ENCODE measurements around the gene MT4. TPM values are rescaled to one million over a fixed set of nuclear protein-coding genes. Genes with fewer than 3 reads are reported as not detected.
A peak's percentile ranks its signal among the peaks of the same experiment; 100 is the strongest.

MT4 gene
- polyA plus RNA-seq, 1 of the 3 experiments (the other 2 are of a cell fraction), result not detected

GRCh38 chr16:56515665-56516064 is 49.2 kb upstream of the MT4 start:
- H3F3A ChIP-seq (replicated peaks; ENCODE audit: insufficient read depth), result peaks cover 14% of the 10 kb centered on the region
- ChIA-PET POLR2A (no interaction called here), CTCF (interaction anchor here (1.9 kb wide), 1 partner anchor 85 kb away, joined by 9 read pairs; no protein-coding TSS in a partner anchor)
- H2AFZ ChIP-seq (ENCODE audit: low read depth), result no peak overlapping the region
- peaks cover 15 to 17% of the 10 kb centered on the region in 2 experiments; a peak in 3 of 4 replicates for H3K4me1 ChIP-seq (ENCODE audit: control insufficient read depth in 1 of 2, insufficient read depth in 2 of 2, low read depth in 1 of 2, low read length in 1 of 2)
- peak overlapping the region; percentile 27; the same call in 1 of the 2 replicates for H3K4me2 ChIP-seq
- H3K9ac ChIP-seq, result no peak overlapping the region
- peaks cover 21% of the 10 kb centered on the region for H4K20me1 ChIP-seq (ENCODE audit: insufficient read depth)
- no peak overlapping the region for H3K27ac ChIP-seq (ENCODE audit: low read depth in 2 of 2, low read length in 1 of 2)
- no peaks in the 10 kb centered on the region; the same call in 1 of the 2 replicates for H3K9me3 ChIP-seq
- H3K79me2 ChIP-seq (ENCODE audit: insufficient read depth), result peaks cover 84% of the 10 kb centered on the region
- WGBS (ENCODE audit: low lambda C conversion rate), result 88% methylated on average over 6 of the region's 6 CpGs
- no peaks in the 10 kb centered on the region for H3K27me3 ChIP-seq (ENCODE audit: insufficient read depth)
- no peak overlapping the region for H3K4me3 ChIP-seq (ENCODE audit: low read depth in 2 of 2, low read length in 1 of 2)
- peaks cover 6 to 21% of the 10 kb centered on the region in 2 experiments for H3K36me3 ChIP-seq (replicated peaks in 1 of 2; ENCODE audit: control insufficient read depth in 1 of 2, insufficient read depth in 2 of 2, low read length in 1 of 2)
- no peak for DNase-seq
- TF ChIP-seq RFX5 (IDR thresholded peaks at IDR 0.05; ENCODE audit: low read length), result no peak
- TF ChIP-seq ZBTB33 (IDR thresholded peaks at IDR 0.05; ENCODE audit: borderline replicate concordance, low read depth), result no peak
- no peak for TF ChIP-seq GATA2 (CRISPR knock-in tag; IDR thresholded peaks at IDR 0.05)
- TF ChIP-seq FOSL2 (IDR thresholded peaks at IDR 0.05; ENCODE audit: borderline replicate concordance, low read depth), result no peak
- TF ChIP-seq, protein P1, sequence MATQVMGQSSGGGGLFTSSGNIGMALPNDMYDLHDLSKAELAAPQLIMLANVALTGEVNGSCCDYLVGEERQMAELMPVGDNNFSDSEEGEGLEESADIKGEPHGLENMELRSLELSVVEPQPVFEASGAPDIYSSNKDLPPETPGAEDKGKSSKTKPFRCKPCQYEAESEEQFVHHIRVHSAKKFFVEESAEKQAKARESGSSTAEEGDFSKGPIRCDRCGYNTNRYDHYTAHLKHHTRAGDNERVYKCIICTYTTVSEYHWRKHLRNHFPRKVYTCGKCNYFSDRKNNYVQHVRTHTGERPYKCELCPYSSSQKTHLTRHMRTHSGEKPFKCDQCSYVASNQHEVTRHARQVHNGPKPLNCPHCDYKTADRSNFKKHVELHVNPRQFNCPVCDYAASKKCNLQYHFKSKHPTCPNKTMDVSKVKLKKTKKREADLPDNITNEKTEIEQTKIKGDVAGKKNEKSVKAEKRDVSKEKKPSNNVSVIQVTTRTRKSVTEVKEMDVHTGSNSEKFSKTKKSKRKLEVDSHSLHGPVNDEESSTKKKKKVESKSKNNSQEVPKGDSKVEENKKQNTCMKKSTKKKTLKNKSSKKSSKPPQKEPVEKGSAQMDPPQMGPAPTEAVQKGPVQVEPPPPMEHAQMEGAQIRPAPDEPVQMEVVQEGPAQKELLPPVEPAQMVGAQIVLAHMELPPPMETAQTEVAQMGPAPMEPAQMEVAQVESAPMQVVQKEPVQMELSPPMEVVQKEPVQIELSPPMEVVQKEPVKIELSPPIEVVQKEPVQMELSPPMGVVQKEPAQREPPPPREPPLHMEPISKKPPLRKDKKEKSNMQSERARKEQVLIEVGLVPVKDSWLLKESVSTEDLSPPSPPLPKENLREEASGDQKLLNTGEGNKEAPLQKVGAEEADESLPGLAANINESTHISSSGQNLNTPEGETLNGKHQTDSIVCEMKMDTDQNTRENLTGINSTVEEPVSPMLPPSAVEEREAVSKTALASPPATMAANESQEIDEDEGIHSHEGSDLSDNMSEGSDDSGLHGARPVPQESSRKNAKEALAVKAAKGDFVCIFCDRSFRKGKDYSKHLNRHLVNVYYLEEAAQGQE (IDR thresholded peaks at IDR 0.05; ENCODE audit: low read depth, low read length), result no peak
- no peak for TF ChIP-seq IRF3 (IDR thresholded peaks at IDR 0.05; ENCODE audit: low read depth, low read length)
- TF ChIP-seq NFIC (IDR thresholded peaks at IDR 0.05; ENCODE audit: borderline replicate concordance), result no peak
- no peak for TF ChIP-seq MXI1 (IDR thresholded peaks at IDR 0.05; ENCODE audit: low read depth, low read length)
- no peaks in the 10 kb centered on the region for H3K9me2 ChIP-seq

DNA sequence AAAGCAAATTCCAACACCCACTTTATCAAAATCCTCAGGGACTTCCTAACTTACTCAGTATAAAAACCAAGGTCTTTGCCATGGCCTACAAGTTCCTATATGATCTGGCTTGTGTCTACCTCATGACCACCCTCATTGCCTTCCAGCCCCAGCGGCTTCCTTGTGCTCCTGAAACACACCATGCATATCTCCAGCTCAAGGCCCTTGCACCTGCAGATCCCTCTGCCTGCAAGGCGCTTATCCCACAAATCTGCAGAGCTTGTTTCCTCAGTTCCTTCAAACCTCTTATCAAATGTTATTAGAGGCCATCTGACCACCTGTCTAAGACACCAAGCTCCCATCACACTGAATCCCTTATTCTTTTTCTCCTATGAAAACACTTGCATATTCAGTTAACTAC is 47.7 kb upstream of the MT4 start:
- WGBS (ENCODE audit: low lambda C conversion rate), result 100% methylated on average over 2 of the region's 2 CpGs

More for the DNA sequence above, 47.7 kb upstream of the MT4 start:
- ChIA-PET CTCF (interaction anchor here (0.9 to 1.9 kb wide), 4 partner anchors 15 to 84 kb away, joined by 3 to 9 read pairs (median 4); no protein-coding TSS in a partner anchor), POLR2A (no interaction called here)
- Histone ChIP-seq H3K79me2 (ENCODE audit: insufficient read depth) (peaks cover 75% of the 10 kb centered on the region), H3F3A (replicated peaks; ENCODE audit: insufficient read depth) (peaks cover 4% of the 10 kb centered on the region), H3K36me3 (replicated peaks in 1 of 2; ENCODE audit: control insufficient read depth in 1 of 2, insufficient read depth in 2 of 2, low read length in 1 of 2) (peaks cover 0 to 17% of the 10 kb centered on the region in 2 experiments), H3K9me2 (no peaks in the 10 kb centered on the region), H4K20me1 (ENCODE audit: insufficient read depth) (peaks cover 21% of the 10 kb centered on the region), H3K4me2 (peak overlapping the region; percentile 87; the same call in 1 of the 2 replicates), H3K4me1 (ENCODE audit: control insufficient read depth in 1 of 2, insufficient read depth in 2 of 2, low read depth in 1 of 2, low read length in 1 of 2) (peaks cover 12 to 17% of the 10 kb centered on the region in 2 experiments; a peak in 3 of 4 replicates), H3K9me3 (no peaks in the 10 kb centered on the region; the same call in 1 of the 2 replicates), H3K4me3 (ENCODE audit: low read depth in 2 of 2, low read length in 1 of 2) (peak overlapping the region in 1 of 2 experiments; percentile 14; a peak in 1 of 4 replicates), H3K27ac (ENCODE audit: low read depth in 2 of 2, low read length in 1 of 2) (no peak overlapping the region), H3K27me3 (ENCODE audit: insufficient read depth) (no peaks in the 10 kb centered on the region), H3K9ac (no peak overlapping the region), H2AFZ (ENCODE audit: low read depth) (no peak overlapping the region)
- no peak for DNase-seq
- no peak for TF ChIP-seq RAD21 (IDR thresholded peaks at IDR 0.05; ENCODE audit: low read length)
- no peak for TF ChIP-seq MEF2A (IDR thresholded peaks at IDR 0.05; ENCODE audit: borderline replicate concordance, low read depth)
- no peak for TF ChIP-seq MXI1 (IDR thresholded peaks at IDR 0.05; ENCODE audit: low read depth, low read length)
- no peak for TF ChIP-seq FOXM1 (IDR thresholded peaks at IDR 0.05; ENCODE audit: low read depth)
- TF ChIP-seq SMC3 (IDR thresholded peaks at IDR 0.05; ENCODE audit: low read depth, low read length), result no peak
- no peak for TF ChIP-seq CHD2 (IDR thresholded peaks at IDR 0.05; ENCODE audit: low read length, partially characterized antibody)
